HG02943 (cell line): ENCODE data around the gene GAGE10.
"Not testable (repeated sequence)": the region's sequence is repeated elsewhere in the genome, so short reads cannot be mapped to it uniquely, and the experiment has no call there.

ENCODE experiments used
- ATAC-seq: cut with Tn5 transposase; IDR thresholded peaks from one replicate; pipeline ENCODE4 v1.9.1; 2021; ENCODE audit warnings: mild to moderate bottlenecking, low read depth, moderate library complexity; ENCODE audit not compliant: unreplicated experiment

The GAGE10 gene

GRCh38 chrX:49273181-49273727, 30.2 kb upstream of the GAGE10 start:
- no peak for ATAC-seq

GRCh38 chrX:49276207-49276606, 27.2 kb upstream of the GAGE10 start:
- no peak for ATAC-seq

- no peak for ATAC-seq
Observed at GRCh38 chrX:49276671-49277534, 26.5 kb upstream of the GAGE10 start.

- ATAC-seq = no peak
Observed at GRCh38 chrX:49277535-49277830, 26.0 kb upstream of the GAGE10 start.

GRCh38 chrX:49278081-49278480, 25.4 kb upstream of the GAGE10 start:
- no peak for ATAC-seq

GRCh38 chrX:49282647-49283011, 20.8 kb upstream of the GAGE10 start:
- ATAC-seq = no peak

GRCh38 chrX:49284212-49284611, 19.2 kb upstream of the GAGE10 start:
- ATAC-seq = no peak

- ATAC-seq = no peak
Observed at GRCh38 chrX:49286136-49286535, 17.3 kb upstream of the GAGE10 start.

GRCh38 chrX:49286581-49286980, 16.9 kb upstream of the GAGE10 start:
- ATAC-seq = no peak

GRCh38 chrX:49287665-49288064, 15.8 kb upstream of the GAGE10 start:
- no peak for ATAC-seq

- no peak for ATAC-seq
Observed at GRCh38 chrX:49290215-49290614, 13.2 kb upstream of the GAGE10 start.

- ATAC-seq = no peak
Observed at GRCh38 chrX:49291615-49292337, 11.7 kb upstream of the GAGE10 start.

GRCh38 chrX:49292400-49293362, 10.8 kb upstream of the GAGE10 start:
- ATAC-seq = no peak

GRCh38 chrX:49299293-49299692, 4.2 kb upstream of the GAGE10 start:
- ATAC-seq = not testable (repeated sequence)

- ATAC-seq = no peak
Observed at GRCh38 chrX:49300703-49301102, 2.7 kb upstream of the GAGE10 start.

- not testable (repeated sequence) for ATAC-seq
Observed at GRCh38 chrX:49307775-49308174, 4.3 kb downstream of the GAGE10 start.

- no peak for ATAC-seq
Observed at GRCh38 chrX:49308604-49309269, 5.3 kb downstream of the GAGE10 start.

GRCh38 chrX:49309401-49309981, 6.0 kb downstream of the GAGE10 start:
- no peak for ATAC-seq

- no peak for ATAC-seq
Observed at GRCh38 chrX:49310371-49310770, 6.9 kb downstream of the GAGE10 start.

GRCh38 chrX:49312176-49312575, 8.7 kb downstream of the GAGE10 start:
- no peak for ATAC-seq
